ENCODE measurements around the gene DYNC2H1.

DYNC2H1 gene

GRCh38 chr11:103494491-103494890 lies 385.3 kb downstream of the DYNC2H1 start:
- DNase-seq, result no peak
- in situ Hi-C loops (cut with MboI; ENCODE audit: low pct_unique_long_range_greater_than_20kb, low sequenced_read_pairs), result no loop called here

- in situ Hi-C loops (cut with MboI; ENCODE audit: low pct_unique_long_range_greater_than_20kb, low sequenced_read_pairs), result no loop called here
- no peak for DNase-seq
These were observed 388.0 kb downstream of the DYNC2H1 start for GRCh38 chr11:103497268-103497667.

GRCh38 chr11:103499710-103500340 lies 390.6 kb downstream of the DYNC2H1 start:
- DNase-seq, result no peak

GRCh38 chr11:103515283-103515682 lies 406.1 kb downstream of the DYNC2H1 start:
- in situ Hi-C loops (cut with MboI; ENCODE audit: low pct_unique_long_range_greater_than_20kb, low sequenced_read_pairs), result no loop called here
- no peak for DNase-seq

More at GRCh38 chr11:103499710-103500340, 390.6 kb downstream of the DYNC2H1 start:
- in situ Hi-C loops (cut with MboI; ENCODE audit: low pct_unique_long_range_greater_than_20kb, low sequenced_read_pairs), result no loop called here

- in situ Hi-C loops (cut with MboI; ENCODE audit: low pct_unique_long_range_greater_than_20kb, low sequenced_read_pairs), result no loop called here
- no peak for DNase-seq
These were observed 411.6 kb downstream of the DYNC2H1 start for GRCh38 chr11:103520792-103521191.

GRCh38 chr11:103525069-103525468 lies 415.8 kb downstream of the DYNC2H1 start:
- DNase-seq, result no peak

GRCh38 chr11:103528046-103528445 lies 418.8 kb downstream of the DYNC2H1 start:
- in situ Hi-C loops (cut with MboI; ENCODE audit: low pct_unique_long_range_greater_than_20kb, low sequenced_read_pairs), result no loop called here
- no peak for DNase-seq

More at GRCh38 chr11:103525069-103525468, 415.8 kb downstream of the DYNC2H1 start:
- in situ Hi-C loops (cut with MboI; ENCODE audit: low pct_unique_long_range_greater_than_20kb, low sequenced_read_pairs), result no loop called here

- DNase-seq, result no peak
- in situ Hi-C loops (cut with MboI; ENCODE audit: low pct_unique_long_range_greater_than_20kb, low sequenced_read_pairs), result no loop called here
These were observed 419.4 kb downstream of the DYNC2H1 start for GRCh38 chr11:103528596-103528995.

- in situ Hi-C loops (cut with MboI; ENCODE audit: low pct_unique_long_range_greater_than_20kb, low sequenced_read_pairs), result no loop called here
- no peak for DNase-seq
These were observed 420.0 kb downstream of the DYNC2H1 start for GRCh38 chr11:103529181-103529684.

Measured in KBM-7 (cell line).